Endodermal cell (in vitro differentiated cells): ENCODE measurements around the gene FIBCD1. TPM values are rescaled to one million over a fixed set of nuclear protein-coding genes. Genes with fewer than 3 reads are reported as not detected.

Source experiments
- DNase-seq: peaks from one replicate; pipeline ENCODE4 v3.0.0-alpha.2; 2017
- H3K27ac ChIP-seq: 2 replicates; pipeline ENCODE4 v1.5.1; 2013; ENCODE audit warnings: mild to moderate bottlenecking, low read depth, low read length, moderate library complexity
- H3K27me3 ChIP-seq: 2 replicates; pipeline ENCODE4 v1.6.1; 2013; ENCODE audit warnings: mild to moderate bottlenecking, low read length, moderate library complexity; ENCODE audit not compliant: insufficient read depth, control insufficient read depth, poor library complexity, severe bottlenecking
- H3K36me3 ChIP-seq: 2 replicates; pipeline ENCODE4 v1.7.0; 2013; ENCODE audit warnings: mild to moderate bottlenecking, low read length, moderate library complexity; ENCODE audit not compliant: control insufficient read depth, insufficient read depth
- H3K4me1 ChIP-seq: one replicate; pipeline ENCODE4 v1.7.0; 2013; ENCODE audit warnings: low read length; ENCODE audit not compliant: control insufficient read depth, insufficient read depth
- H3K4me3 ChIP-seq: 2 replicates; pipeline ENCODE4 v1.5.1; 2013; ENCODE audit warnings: mild to moderate bottlenecking, low read length, moderate library complexity
- H3K9ac ChIP-seq: 2 replicates; pipeline ENCODE4 v1.6.1; 2013; ENCODE audit warnings: mild to moderate bottlenecking, low read length, moderate library complexity; ENCODE audit not compliant: poor library complexity, severe bottlenecking; ENCODE audit errors: extremely low read depth
- H3K9me3 ChIP-seq: 2 replicates; pipeline ENCODE4 v1.6.1; 2013; ENCODE audit warnings: mild to moderate bottlenecking, low read length, moderate library complexity; ENCODE audit not compliant: control insufficient read depth
- H3K27ac Mint-ChIP-seq: 2 replicates; pipeline ENCODE4 v1.8.0; 2020; ENCODE audit warnings: mixed read lengths
- H3K27me3 Mint-ChIP-seq: 2 replicates; pipeline ENCODE4 v1.8.0; 2021; ENCODE audit warnings: mild to moderate bottlenecking, mixed read lengths; ENCODE audit not compliant: insufficient read depth
- H3K36me3 Mint-ChIP-seq: 2 replicates; pipeline ENCODE4 v1.8.0; 2020; ENCODE audit warnings: low read depth, mixed read lengths
- H3K4me1 Mint-ChIP-seq: 2 replicates; pipeline ENCODE4 v1.8.0; 2020; ENCODE audit warnings: mixed read lengths
- H3K4me3 Mint-ChIP-seq: 2 replicates; pipeline ENCODE4 v1.8.0; 2020; ENCODE audit warnings: mild to moderate bottlenecking, moderate library complexity, mixed read lengths
- H3K9me3 Mint-ChIP-seq: 2 replicates; pipeline ENCODE4 v1.8.0; 2020; ENCODE audit warnings: mild to moderate bottlenecking, mixed read lengths
- CTCF ChIP-seq: fragments of 200-600 bp; sonication (generic); conservative IDR thresholded peaks from 2 replicates; pipeline ENCODE4 v1.5.0; 2021; ENCODE audit warnings: antibody characterized with exemption, mild to moderate bottlenecking
- WGBS, 2 experiments: methylation state at CpG; one replicate each; pipeline versions ENCODE4 v1.1.5 to v1.1.7; 2013; ENCODE audit warnings: missing lambda C conversion rate in 2 of 2, mixed read lengths in 1 of 2; ENCODE audit not compliant: insufficient coverage in 1 of 2, insufficient read length in 1 of 2; 5-methylcytosine and 5-hydroxymethylcytosine counted together
- total RNA-seq, 2 donors: library from RNA; stranded (reverse); fragmentation: NEBNext Ultra II Directional in 1 of 2; extraction: Animal tissue kit (Norgen Biotek cat#: 25700) in 1 of 2; gene quantifications; 2 replicates in 1 of 2; 3 replicates in 1 of 2; pipeline ENCODE4 v1.2.1, GENCODE V29; 2021

Gene FIBCD1
- total RNA-seq, 2 donors from 2014 or later: 2.8 to 3.7 TPM

GRCh38 chr9:130903194-130904069, 35.6 kb downstream of the FIBCD1 start:
- H3K9ac ChIP-seq: no peak overlapping the region
- H3K9me3 Mint-ChIP-seq: no peaks in the 10 kb centered on the region
- H3K4me1 Mint-ChIP-seq: no peaks in the 10 kb centered on the region
- H3K9me3 ChIP-seq: no peaks in the 10 kb centered on the region
- WGBS, 2 experiments: 87 to 88% methylated on average over 18 to 25 of the region's 25 CpGs
- no peaks in the 10 kb centered on the region for H3K36me3 ChIP-seq
- H3K27me3 ChIP-seq: no peaks in the 10 kb centered on the region
- H3K27me3 Mint-ChIP-seq: no peaks in the 10 kb centered on the region
- no peaks in the 10 kb centered on the region for H3K4me1 ChIP-seq
- H3K27ac Mint-ChIP-seq: no peak overlapping the region
- no peak overlapping the region for H3K4me3 Mint-ChIP-seq
- H3K27ac ChIP-seq: no peak overlapping the region
- no peak for TF ChIP-seq CTCF
- no peak overlapping the region for H3K4me3 ChIP-seq
- H3K36me3 Mint-ChIP-seq: no peaks in the 10 kb centered on the region
- DNase-seq: no peak

GRCh38 chr9:130902204-130903185, 36.6 kb downstream of the FIBCD1 start:
- H3K27ac ChIP-seq: no peak overlapping the region
- H3K9me3 Mint-ChIP-seq: no peaks in the 10 kb centered on the region
- H3K9me3 ChIP-seq: no peaks in the 10 kb centered on the region
- 90 to 92% methylated on average over 11 to 27 of the region's 27 CpGs for WGBS, 2 experiments
- H3K27me3 ChIP-seq: no peaks in the 10 kb centered on the region
- no peak overlapping the region for H3K27ac Mint-ChIP-seq
- H3K36me3 ChIP-seq: no peaks in the 10 kb centered on the region
- no peak overlapping the region for H3K9ac ChIP-seq
- DNase-seq: no peak
- TF ChIP-seq CTCF: no peak
- H3K4me3 ChIP-seq: no peak overlapping the region
- H3K4me1 Mint-ChIP-seq: no peaks in the 10 kb centered on the region
- H3K36me3 Mint-ChIP-seq: no peaks in the 10 kb centered on the region
- no peaks in the 10 kb centered on the region for H3K4me1 ChIP-seq
- H3K4me3 Mint-ChIP-seq: no peak overlapping the region
- no peaks in the 10 kb centered on the region for H3K27me3 Mint-ChIP-seq

- Mint-ChIP-seq H3K27me3 (no peaks in the 10 kb centered on the region), H3K9me3 (no peaks in the 10 kb centered on the region), H3K36me3 (no peaks in the 10 kb centered on the region), H3K4me1 (no peaks in the 10 kb centered on the region), H3K4me3 (no peak overlapping the region), H3K27ac (no peak overlapping the region)
- H3K27me3 ChIP-seq: no peaks in the 10 kb centered on the region
- H3K9me3 ChIP-seq: no peaks in the 10 kb centered on the region
- no peaks in the 10 kb centered on the region for H3K4me1 ChIP-seq
- WGBS, 2 experiments: 92 to 96% methylated on average over 13 to 17 of the region's 17 CpGs
- H3K4me3 ChIP-seq: no peak overlapping the region
- no peak overlapping the region for H3K9ac ChIP-seq
- no peak overlapping the region for H3K27ac ChIP-seq
- no peak for TF ChIP-seq CTCF
- no peaks in the 10 kb centered on the region for H3K36me3 ChIP-seq
- no peak for DNase-seq
Observed at GRCh38 chr9:130901498-130902203, 37.4 kb downstream of the FIBCD1 start.
